Measurements from ENCODE around the gene FANCL.
"Not testable (repeated sequence)": the region's sequence is repeated elsewhere in the genome, so short reads cannot be mapped to it uniquely, and the experiment has no call there.

Gene FANCL

GRCh38 chr2:58131191-58132011, 109.7 kb downstream of the FANCL start:
- in situ Hi-C loops (cut with HindIII; ENCODE audit: low sequenced_read_pairs) = no loop called here
- peak; percentile 31 for TF ChIP-seq CTCF (IDR thresholded peaks at IDR 0.05; ENCODE audit: low read depth, low read length, missing control alignments)
- no peak overlapping the region for H3K4me3 ChIP-seq (ENCODE audit: low read depth, low read length)
- DNase-seq (ENCODE audit: low read depth) = no peak

GRCh38 chr2:58130238-58130637, 110.9 kb downstream of the FANCL start:
- in situ Hi-C loops (cut with HindIII; ENCODE audit: low sequenced_read_pairs) = no loop called here
- no peak for DNase-seq (ENCODE audit: low read depth)
- H3K4me3 ChIP-seq (ENCODE audit: low read depth, low read length) = no peak overlapping the region
- TF ChIP-seq CTCF (IDR thresholded peaks at IDR 0.05; ENCODE audit: low read depth, low read length, missing control alignments) = no peak

- TF ChIP-seq CTCF (IDR thresholded peaks at IDR 0.05; ENCODE audit: low read depth, low read length, missing control alignments) = no peak
- H3K4me3 ChIP-seq (ENCODE audit: low read depth, low read length) = no peak overlapping the region
- DNase-seq (ENCODE audit: low read depth) = no peak
- in situ Hi-C loops (cut with HindIII; ENCODE audit: low sequenced_read_pairs) = no loop called here
Measured at GRCh38 chr2:58127111-58127510, 114.0 kb downstream of the FANCL start.

- no peak for DNase-seq (ENCODE audit: low read depth)
- in situ Hi-C loops (cut with HindIII; ENCODE audit: low sequenced_read_pairs) = no loop called here
- H3K4me3 ChIP-seq (ENCODE audit: low read depth, low read length) = no peak overlapping the region
- no peak for TF ChIP-seq CTCF (IDR thresholded peaks at IDR 0.05; ENCODE audit: low read depth, low read length, missing control alignments)
Measured at GRCh38 chr2:58122540-58122939, 118.6 kb downstream of the FANCL start.

GRCh38 chr2:58122040-58122439, 119.1 kb downstream of the FANCL start:
- DNase-seq (ENCODE audit: low read depth) = no peak
- no peak overlapping the region for H3K4me3 ChIP-seq (ENCODE audit: low read depth, low read length)
- in situ Hi-C loops (cut with HindIII; ENCODE audit: low sequenced_read_pairs) = no loop called here
- no peak for TF ChIP-seq CTCF (IDR thresholded peaks at IDR 0.05; ENCODE audit: low read depth, low read length, missing control alignments)

- in situ Hi-C loops (cut with HindIII; ENCODE audit: low sequenced_read_pairs) = no loop called here
- TF ChIP-seq CTCF (IDR thresholded peaks at IDR 0.05; ENCODE audit: low read depth, low read length, missing control alignments) = no peak
- H3K4me3 ChIP-seq (ENCODE audit: low read depth, low read length) = no peak overlapping the region
- DNase-seq (ENCODE audit: low read depth) = no peak
Measured at GRCh38 chr2:58120626-58121229, 120.4 kb downstream of the FANCL start.

GRCh38 chr2:58113563-58113962, 127.6 kb downstream of the FANCL start:
- H3K4me3 ChIP-seq (ENCODE audit: low read depth, low read length); DNase-seq (ENCODE audit: low read depth); in situ Hi-C loops (cut with HindIII; ENCODE audit: low sequenced_read_pairs): not testable (repeated sequence)
